Articular chondrocyte of knee joint (primary cell): ENCODE results near the gene CHIT1. TPM values are rescaled to one million over a fixed set of nuclear protein-coding genes. Genes with fewer than 3 reads are reported as not detected.

Experiments
- total RNA-seq: library from RNA; depleted of rRNA; stranded (reverse); fragments of >200 nt; gene quantifications from 2 replicates; pipeline ENCODE4 v1.2.3, GENCODE V29; 2012

Gene CHIT1
- total RNA-seq, result under 0.01 TPM in 2 replicates

GRCh38 chr1:203229471-203230135 lies at the start of gene CHIT1:
Gene CHIT1 (minus strand): TSS chr1:203229673. CDS start chr1:203229636, 37 bp downstream.

DNA sequence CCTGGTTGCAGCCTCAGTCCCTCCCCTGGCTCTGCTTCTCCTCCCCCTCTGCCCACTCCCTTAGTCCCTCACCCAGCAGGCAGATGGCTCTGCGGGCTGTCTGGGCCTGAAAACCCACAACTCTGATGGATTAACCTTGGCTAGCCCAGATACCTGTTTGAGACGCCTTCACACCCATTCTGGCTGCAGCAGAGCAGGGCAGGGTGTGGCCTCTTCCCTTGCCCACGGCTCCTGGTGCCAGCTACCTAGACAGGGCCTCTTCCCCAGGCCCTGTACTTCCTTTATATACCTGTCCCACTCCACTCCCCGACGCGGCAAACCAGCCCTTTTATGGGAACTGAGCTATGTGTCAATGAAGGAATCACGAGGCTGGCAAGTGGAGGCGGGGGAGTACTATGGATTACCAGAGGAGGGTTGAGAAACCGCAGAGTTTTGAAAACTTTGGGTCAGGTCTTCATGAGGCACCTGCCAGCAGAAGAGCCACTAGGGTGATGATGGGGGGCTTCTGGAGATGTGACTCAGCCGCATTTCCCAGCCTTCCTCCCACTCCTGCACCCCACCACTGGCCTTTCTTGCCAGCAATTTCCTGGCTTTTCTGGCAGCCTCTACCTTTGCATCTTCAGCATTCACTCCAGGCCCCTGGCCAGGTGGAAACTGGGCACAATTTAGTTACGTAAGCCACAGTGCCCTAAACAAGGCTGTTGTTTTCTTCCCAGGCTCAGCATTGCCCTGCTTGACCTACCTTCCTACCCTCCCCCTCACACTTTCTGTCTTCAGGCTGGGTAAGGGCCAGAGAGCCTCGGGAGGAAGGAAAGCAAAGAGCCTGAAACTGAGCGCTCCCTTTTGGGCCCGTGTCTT lies 42.8 kb downstream of the CHIT1 start, which contains the start of gene CHI3L1:
CHI3L1 (minus strand) TSS at position 259 of the 858 bp plus-strand sequence; CDS start at position 178, 81 bp downstream.

DNA sequence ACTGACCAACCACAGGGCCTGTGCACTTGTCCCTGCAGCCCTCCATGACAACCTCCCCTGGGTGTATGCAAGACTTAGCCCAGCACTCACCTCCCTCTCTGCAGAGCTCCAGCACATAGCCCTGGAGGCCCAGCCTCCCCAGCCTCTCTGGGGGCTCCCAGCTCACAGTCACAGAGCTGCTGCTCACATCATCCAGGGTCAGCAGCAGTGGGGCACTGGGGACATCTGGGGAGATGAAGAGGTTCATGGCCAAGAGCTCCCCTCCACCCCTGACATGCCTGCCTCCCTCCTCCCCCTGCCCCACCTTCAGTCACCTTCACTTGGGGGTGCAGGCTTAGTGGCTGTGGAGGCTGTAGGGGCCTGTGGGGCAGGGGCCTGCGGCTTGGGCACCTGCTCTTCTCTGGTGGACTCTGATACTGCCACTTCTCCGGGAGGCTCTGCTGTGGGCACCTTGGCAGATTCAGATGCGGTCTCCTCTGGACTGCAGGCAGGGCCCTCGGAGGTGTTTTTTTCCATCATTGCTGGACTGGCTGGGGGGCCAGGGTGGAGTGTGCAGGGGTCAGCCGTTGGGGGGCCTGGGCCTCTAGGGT lies 54.1 kb downstream of the CHIT1 start, which contains the start of gene MYBPH:
MYBPH (minus strand) TSS at position 590 of the 590 bp plus-strand sequence; CDS start at position 519, 71 bp downstream.

Other genes starting within 250 kb of the CHIT1 start
- 103 TPM in 2 replicates for gene TMEM183A, start 222.3 kb downstream of the CHIT1 start, total RNA-seq
- 29.6 and 50.0 TPM in 2 replicates for gene PPFIA4, start 203.2 kb downstream of the CHIT1 start, total RNA-seq
- not detected in 2 replicates for gene MYOG, start 143.7 kb downstream of the CHIT1 start, total RNA-seq
- 15.8 and 20.2 TPM in 2 replicates for gene ADORA1, start 101.9 kb downstream of the CHIT1 start, total RNA-seq
- 0.52 and 0.54 TPM in 2 replicates for gene MYBPH, start 53.8 kb downstream of the CHIT1 start, total RNA-seq
- 5,061 and 6,408 TPM in 2 replicates for gene CHI3L1, start 43.0 kb downstream of the CHIT1 start, total RNA-seq
- gene BTG2, start 75.8 kb upstream of the CHIT1 start, total RNA-seq, result 21.4 and 37.2 TPM in 2 replicates
- gene FMOD, start 121.4 kb upstream of the CHIT1 start, total RNA-seq, result 29.5 and 51.9 TPM in 2 replicates
- 19.5 and 28.2 TPM in 2 replicates for gene PRELP, start 246.1 kb upstream of the CHIT1 start, total RNA-seq